HepG2 (cell line): ENCODE data around the gene ETF1. TPM values are rescaled to one million over a fixed set of nuclear protein-coding genes. Genes with fewer than 3 reads are reported as not detected.

Source experiments
- ATAC-seq: fragments of 200-7000 bp; cut with Tn5 transposase; 3 replicates; pipeline ENCODE4 v1.9.1; 2020; ENCODE audit warnings: mild to moderate bottlenecking, moderate library complexity
- BruUV-seq: library from RNA; stranded (reverse); fragments of 400-500 nt; replicated peaks from 2 replicates; lab custom pipeline; 2021; lab: Mats Ljungman, UMichigan
- CTCF ChIA-PET: fragments of 300-600 bp; formaldehyde crosslinking; extraction: SDS; loops from one replicate; lab custom pipeline; 2021; ENCODE audit warnings: low total read pairs, inconsistent platforms, low intra/inter-chr PET ratio; lab: Yijun Ruan, JAX
- POLR2A ChIA-PET: fragments of 350-600 bp; sonication (Branson Sonifier 250); formaldehyde crosslinking; loops from one replicate; lab custom pipeline; 2020; ENCODE audit warnings: antibody characterized with exemption, inconsistent platforms; lab: Yijun Ruan, JAX
- DNase-seq: peaks from one replicate; pipeline ENCODE4 v3.0.0-alpha.2; 2015; ENCODE audit warnings: low spot score
- FAIRE-seq: peaks from 3 replicates; lab custom pipeline; 2011; peaks lifted over from hg19 to GRCh38; lab: Jason Lieb, UNC
- H2AFZ ChIP-seq: one replicate; pipeline ENCODE4 v1.6.1; 2011; ENCODE audit warnings: low read length, inconsistent platforms
- H3K27ac ChIP-seq: fragments of 300-600 bp; 3 replicates; pipeline ENCODE4 v1.8.0; 2011; ENCODE audit warnings: mixed run types, mild to moderate bottlenecking, mixed read lengths, low read length, inconsistent platforms; ENCODE audit not compliant: insufficient read depth; ENCODE audit errors: extremely low read length
- H3K27me3 ChIP-seq, 2 experiments: fragments of 200-600 bp in 1 of 2; 2 replicates in 1 of 2; 3 replicates in 1 of 2; pipeline versions ENCODE4 v1.6.0 to v1.8.0; 2011; ENCODE audit warnings: low read length in 2 of 2, mild to moderate bottlenecking in 2 of 2, moderate library complexity in 2 of 2, inconsistent platforms in 1 of 2; ENCODE audit not compliant: insufficient read depth in 2 of 2, control insufficient read depth in 1 of 2
- H3K36me3 ChIP-seq, 2 experiments: fragments of 200-600 bp in 1 of 2; replicated peaks in 1 of 2; 2 replicates in 1 of 2; 3 replicates in 1 of 2; pipeline versions ENCODE4 v1.5.1 to v1.8.0; 2011; ENCODE audit warnings: low read length in 2 of 2, inconsistent platforms in 1 of 2; ENCODE audit not compliant: insufficient read depth in 2 of 2, control insufficient read depth in 1 of 2
- H3K4me1 ChIP-seq: 2 replicates; pipeline ENCODE4 v1.5.1; 2012; ENCODE audit warnings: low read length, inconsistent platforms; ENCODE audit not compliant: insufficient read depth
- H3K4me2 ChIP-seq: 2 replicates; pipeline ENCODE4 v1.6.0; 2011; ENCODE audit warnings: low read depth, low read length, inconsistent platforms
- H3K4me3 ChIP-seq, 3 experiments: fragments of 200-600 bp in 1 of 3; sonication (generic), shearing (Covaris generic) in 1 of 3; replicated peaks in 1 of 3; 2 replicates each; pipeline ENCODE4 v1.5.1; 2011 to 2016; ENCODE audit warnings: low read length in 3 of 3, inconsistent platforms in 2 of 3, low read depth in 2 of 3, mild to moderate bottlenecking in 2 of 3, control low read depth in 1 of 3, mixed read lengths in 1 of 3; ENCODE audit not compliant: insufficient read depth in 1 of 3
- H3K79me2 ChIP-seq: one replicate; pipeline ENCODE4 v1.6.1; 2011; ENCODE audit warnings: low read length, inconsistent platforms; ENCODE audit not compliant: insufficient read depth
- H3K9ac ChIP-seq: 2 replicates; pipeline ENCODE4 v1.6.0; 2011; ENCODE audit warnings: mild to moderate bottlenecking, low read depth, low read length, inconsistent platforms; ENCODE audit not compliant: insufficient read depth
- H3K9me3 ChIP-seq: 2 replicates; pipeline ENCODE4 v1.5.1; 2012; ENCODE audit warnings: mild to moderate bottlenecking, low read length
- H4K20me1 ChIP-seq: 2 replicates; pipeline ENCODE4 v1.6.0; 2011; ENCODE audit warnings: inconsistent platforms, mild to moderate bottlenecking, low read length, moderate library complexity; ENCODE audit not compliant: insufficient read depth
- ELF3 ChIP-seq: IDR thresholded peaks from 2 replicates; pipeline ENCODE4 v1.6.1; 2016; ENCODE audit warnings: missing genetic modification reagents, missing compliant biosample characterization
- FUBP1 ChIP-seq: sonication (generic); formaldehyde crosslinking; IDR thresholded peaks from 2 replicates; pipeline ENCODE4 v1.5.1; 2020; ENCODE audit warnings: missing genetic modification reagents, mild to moderate bottlenecking, borderline replicate concordance
- IRF2 ChIP-seq: IDR thresholded peaks from 2 replicates; pipeline ENCODE4 v1.6.1; 2018; ENCODE audit warnings: missing genetic modification reagents, missing compliant biosample characterization
- RBM22 ChIP-seq: fragments of 200-400 bp; formaldehyde crosslinking; optimal IDR thresholded peaks from 2 replicates; pipeline ENCODE3; 2017; ENCODE audit warnings: mild to moderate bottlenecking, low read length, moderate library complexity
- REL ChIP-seq: sonication (generic); formaldehyde crosslinking; conservative IDR thresholded peaks from 2 replicates; pipeline ENCODE4 v1.8.0; 2022; ENCODE audit warnings: mild to moderate bottlenecking, missing genetic modification reagents, moderate library complexity
- SAFB2 ChIP-seq: sonication (generic); formaldehyde crosslinking; IDR thresholded peaks from 2 replicates; pipeline ENCODE4 v1.5.1; 2020; ENCODE audit warnings: missing genetic modification reagents, low read depth, mild to moderate bottlenecking, borderline replicate concordance
- ZMAT5 ChIP-seq: sonication (generic); formaldehyde crosslinking; IDR thresholded peaks from 2 replicates; pipeline ENCODE4 v1.5.0; 2020; ENCODE audit warnings: mild to moderate bottlenecking, low read depth, missing genetic modification reagents, borderline replicate concordance
- ZNF282 ChIP-seq: fragments of 450-650 bp; IDR thresholded peaks from 2 replicates; pipeline ENCODE4 v1.6.1; 2018; ENCODE audit not compliant: partially characterized antibody
- ZNF562 ChIP-seq: sonication (generic); formaldehyde crosslinking; IDR thresholded peaks from 2 replicates; pipeline ENCODE4 v1.8.0; 2022; ENCODE audit warnings: missing genetic modification reagents, borderline replicate concordance
- ZNF839 ChIP-seq: sonication (generic); formaldehyde crosslinking; IDR thresholded peaks from 2 replicates; pipeline ENCODE4 v1.4.0; 2020; ENCODE audit warnings: missing genetic modification reagents, mild to moderate bottlenecking, borderline replicate concordance
- WGBS: methylation state at CpG from one replicate; pipeline ENCODE4 v1.1.6; 2017; ENCODE audit warnings: low lambda C conversion rate; 5-methylcytosine and 5-hydroxymethylcytosine counted together
- in situ Hi-C: cut with HindIII; loops from 2 replicates; pipeline ENCODE4 v1.10.0; 2017; ENCODE audit warnings: low pct_unique_long_range_greater_than_20kb; ENCODE audit not compliant: extremely low pct_ligation_motif_present
- intact Hi-C: fragments of 100-400 bp; cut with micrococcal nuclease; formaldehyde crosslinking; loops from one replicate; pipeline ENCODE4 v1.10.0; 2022; ENCODE audit not compliant: unreplicated experiment
- polyA plus RNA-seq, 8 experiments: library from polyadenylated mRNA; depleted of rRNA in 3 of 8; stranded (reverse) in 7 of 8; unstranded in 1 of 8; fragments of >200 nt; fragmentation: Illumina TruSeq in 4 of 8; extraction: Trizol in 4 of 8; gene quantifications; 2 replicates each; pipeline versions ENCODE4 v1.2.1 to v1.2.3, GENCODE V29; 2011 to 2016; ENCODE audit warnings: low read depth in 4 of 8, missing spikeins in 1 of 8, mixed read lengths in 1 of 8; ENCODE audit not compliant: insufficient read depth in 1 of 8
- total RNA-seq, 5 experiments: library from RNA; depleted of rRNA; stranded (reverse); fragments of >200 nt; fragmentation: Illumina TruSeq; extraction: Trizol; gene quantifications; 2 replicates each; pipeline ENCODE4 v1.2.3, GENCODE V29; 2016; ENCODE audit warnings: low read depth in 1 of 5

Gene ETF1
- total and polyA plus RNA-seq, 2 of the 13 experiments (the other 11 are each of a cell fraction or from before 2014, with no cell fraction given) = 52.1 to 184 TPM

- TF ChIP-seq ELF3 = no peak
These were observed 84.2 kb downstream of the ETF1 start (continued) for GRCh38 chr5:138458856-138459255.

- peak; percentile 11 for ATAC-seq
- POLR2A ChIA-PET = interaction anchor here (1.4 kb wide), 1 partner anchor 35 kb away, joined by 3 read pairs; no protein-coding TSS in a partner anchor
- 44% methylated on average over 5 of the region's 11 CpGs for WGBS
- peaks cover 55% of the 10 kb centered on the region for H3K4me1 ChIP-seq
- TF ChIP-seq RBM22 (no peak), SAFB2 (CRISPR knock-in tag) (no peak), ZNF282 (no peak), REL (CRISPR knock-in tag) (no peak), ZMAT5 (CRISPR knock-in tag) (no peak), ZNF562 (no peak), IRF2 (CRISPR knock-in tag) (no peak), ZNF839 (CRISPR knock-in tag) (no peak), FUBP1 (CRISPR knock-in tag) (no peak)
- H3K9me3 ChIP-seq = no peaks in the 10 kb centered on the region
- H3K4me2 ChIP-seq = peak overlapping the region; percentile 70; the same call in 1 of the 2 replicates
- H3K27ac ChIP-seq = no peak overlapping the region
- DNase-seq = no peak
- no peak overlapping the region for H3K9ac ChIP-seq
- H3K27me3 ChIP-seq = peaks cover 9 to 47% of the 10 kb centered on the region in 2 experiments; a peak in 3 of 5 replicates
- H4K20me1 ChIP-seq = no peaks in the 10 kb centered on the region
- H3K36me3 ChIP-seq = no peaks in the 10 kb centered on the region
- no peak for FAIRE-seq
- in situ Hi-C loops (no loop called here), intact Hi-C loops (no loop called here)
- peak overlapping the region in 1 of 3 experiments; percentile 1; a peak in 1 of 6 replicates for H3K4me3 ChIP-seq
- H3K79me2 ChIP-seq = no peaks in the 10 kb centered on the region
- CTCF ChIA-PET = no interaction called here
- BruUV-seq = no TSS peak
- H2AFZ ChIP-seq = no peak overlapping the region
These were observed 84.7 kb downstream of the ETF1 start for GRCh38 chr5:138458384-138458783.
